Natural killer cell (primary cell): ENCODE measurements around the gene PCDH17. TPM values are rescaled to one million over a fixed set of nuclear protein-coding genes. Genes with fewer than 3 reads are reported as not detected.

Experiments used
- ATAC-seq, 3 donors: fragments of 150-1000 bp in 2 of 3; fragments of 200-7000 bp in 1 of 3; cut with Tn5 transposase; 1 replicate in 1 of 3; 2 replicates in 2 of 3; pipeline ENCODE4 v1.10.0; 2021; ENCODE audit warnings: mild to moderate bottlenecking in 2 of 3, moderate library complexity in 2 of 3
- DNase-seq, 2 donors: peaks; one replicate each; pipeline versions ENCODE4 v3.0.0 to v3.0.0-alpha.2; 2013 to 2021; ENCODE audit warnings: mixed read lengths in 1 of 2
- H3K27ac ChIP-seq: one replicate; pipeline ENCODE4 v1.5.1; 2013; ENCODE audit warnings: mild to moderate bottlenecking, low read length
- H3K27me3 ChIP-seq: one replicate; pipeline ENCODE4 v1.6.1; 2013; ENCODE audit warnings: low read length; ENCODE audit not compliant: control insufficient read depth, insufficient read depth
- H3K36me3 ChIP-seq: one replicate; pipeline ENCODE4 v1.6.1; 2013; ENCODE audit warnings: low read length; ENCODE audit not compliant: control insufficient read depth, insufficient read depth
- H3K4me1 ChIP-seq: one replicate; pipeline ENCODE4 v1.6.1; 2013; ENCODE audit warnings: low read length; ENCODE audit not compliant: control insufficient read depth, insufficient read depth
- H3K4me3 ChIP-seq: one replicate; pipeline ENCODE4 v1.5.1; 2013; ENCODE audit warnings: low read length
- H3K9me3 ChIP-seq: one replicate; pipeline ENCODE4 v1.6.1; 2013; ENCODE audit warnings: low read length; ENCODE audit not compliant: control insufficient read depth, insufficient read depth
- H3K27ac Mint-ChIP-seq, 2 donors: one replicate each; pipeline ENCODE4 v1.8.0; 2022; ENCODE audit warnings: mild to moderate bottlenecking in 2 of 2, mixed read lengths in 2 of 2, moderate library complexity in 1 of 2
- H3K27me3 Mint-ChIP-seq, 2 donors: one replicate each; pipeline ENCODE4 v1.8.0; 2022; ENCODE audit warnings: low read depth in 2 of 2, mixed read lengths in 2 of 2
- H3K36me3 Mint-ChIP-seq: one replicate; pipeline ENCODE4 v1.8.0; 2022; ENCODE audit warnings: mixed read lengths
- H3K4me1 Mint-ChIP-seq, 2 donors: one replicate each; pipeline ENCODE4 v1.8.0; 2022; ENCODE audit warnings: mixed read lengths in 2 of 2
- H3K4me3 Mint-ChIP-seq: one replicate; pipeline ENCODE4 v1.8.0; 2022; ENCODE audit warnings: mild to moderate bottlenecking, moderate library complexity, mixed read lengths
- H3K9me3 Mint-ChIP-seq, 2 donors: one replicate each; pipeline ENCODE4 v1.8.0; 2022; ENCODE audit warnings: mixed read lengths in 2 of 2
- CTCF ChIP-seq: fragments of 200-600 bp; IDR thresholded peaks from one replicate; pipeline ENCODE4 v1.8.0; 2022; ENCODE audit warnings: antibody characterized with exemption
- WGBS: methylation state at CpG from one replicate; pipeline ENCODE4 v1.1.7; 2013; ENCODE audit warnings: missing lambda C conversion rate; ENCODE audit not compliant: insufficient coverage; 5-methylcytosine and 5-hydroxymethylcytosine counted together
- intact Hi-C: fragments of 100-400 bp; cut with micrococcal nuclease; formaldehyde crosslinking; loops from one replicate; pipeline ENCODE4 v1.14.2; 2022
- total RNA-seq, 4 donors: library from RNA; stranded (reverse); fragments of 120-200 nt in 1 of 4; gene quantifications; one replicate each; pipeline versions ENCODE4 v1.2.3 to v1.2.4, GENCODE V29; 2013 to 2022

Gene PCDH17
- total RNA-seq, 3 donors from 2014 or later (not counting 1 experiment from before 2014, with no cell fraction given) = not detected

DNA sequence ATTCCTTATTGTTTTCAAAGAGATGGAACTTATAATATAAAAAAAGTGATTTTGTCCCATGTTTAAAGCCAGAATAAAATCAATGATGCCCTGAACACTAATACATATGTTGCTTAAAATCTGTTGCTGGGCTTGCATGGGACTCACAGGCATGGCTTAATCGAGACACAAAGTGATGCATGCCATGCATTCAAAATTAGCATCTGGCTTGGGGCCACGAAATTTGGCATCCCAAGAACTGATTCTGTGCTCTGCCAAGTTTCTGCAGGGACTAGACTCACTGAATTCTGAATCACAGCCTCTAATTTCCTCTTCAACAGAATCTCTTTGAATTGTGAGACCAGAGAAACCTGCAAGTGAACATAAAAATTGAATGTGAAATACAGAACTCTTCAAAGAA, 109.2 kb downstream of the PCDH17 start:
- no peaks in the 10 kb centered on the region for H3K27me3 ChIP-seq
- ATAC-seq (no peak), DNase-seq (no peak)
- H3K27ac ChIP-seq = no peak overlapping the region
- H3K4me1 ChIP-seq = no peaks in the 10 kb centered on the region
- intact Hi-C loops = loop anchor here (10.0 kb wide), 1 partner anchor 256 kb away; no protein-coding TSS in a partner anchor
- H3K4me3 ChIP-seq = no peak overlapping the region
- no peaks in the 10 kb centered on the region for H3K36me3 ChIP-seq
- no peaks in the 10 kb centered on the region for H3K27me3 Mint-ChIP-seq
- no peak overlapping the region for H3K4me3 Mint-ChIP-seq
- 61% methylated on average over 2 of the region's 2 CpGs for WGBS
- peaks cover 2 to 8% of the 10 kb centered on the region in 2 donors for H3K9me3 Mint-ChIP-seq
- no peaks in the 10 kb centered on the region for H3K36me3 Mint-ChIP-seq
- H3K4me1 Mint-ChIP-seq = no peaks in the 10 kb centered on the region
- no peak for TF ChIP-seq CTCF
- H3K27ac Mint-ChIP-seq = no peak overlapping the region
- peaks cover 5% of the 10 kb centered on the region for H3K9me3 ChIP-seq

- Mint-ChIP-seq H3K27me3 (no peaks in the 10 kb centered on the region), H3K4me1 (no peaks in the 10 kb centered on the region), H3K27ac (no peak overlapping the region), H3K9me3 (peaks cover 12 to 28% of the 10 kb centered on the region in 2 donors), H3K4me3 (no peak overlapping the region), H3K36me3 (no peaks in the 10 kb centered on the region)
- Histone ChIP-seq H3K4me3 (no peak overlapping the region), H3K4me1 (no peaks in the 10 kb centered on the region), H3K9me3 (no peaks in the 10 kb centered on the region), H3K36me3 (no peaks in the 10 kb centered on the region), H3K27me3 (no peaks in the 10 kb centered on the region), H3K27ac (no peak overlapping the region)
- no peak for ATAC-seq
- intact Hi-C loops = loop anchor here (10.0 kb wide), 1 partner anchor 263 kb away; no protein-coding TSS in a partner anchor
- no peak for DNase-seq
- TF ChIP-seq CTCF = no peak
- 100% methylated on average over 2 of the region's 3 CpGs for WGBS
These were observed 116.6 kb downstream of the PCDH17 start for GRCh38 chr13:57748096-57748495.

DNA sequence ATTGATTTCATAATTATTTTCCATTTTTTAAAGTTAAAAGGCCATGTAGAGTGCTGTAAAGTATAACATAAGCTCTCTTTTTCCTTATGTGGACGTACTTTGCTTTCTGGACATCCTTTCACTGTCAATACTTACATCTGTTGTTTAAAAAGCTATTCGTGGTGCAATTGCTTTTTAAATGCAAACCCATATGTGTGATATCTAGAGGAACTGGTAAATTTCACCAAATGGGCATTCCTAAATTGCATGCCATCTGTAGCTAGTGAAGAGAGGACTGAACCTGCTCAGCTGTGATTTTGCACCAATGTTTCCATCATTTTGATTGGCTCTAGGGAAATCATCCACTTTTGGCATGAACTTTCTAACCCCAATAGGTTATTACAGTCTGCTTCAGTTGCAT, 129.4 kb downstream of the PCDH17 start:
- Histone ChIP-seq H3K9me3 (no peaks in the 10 kb centered on the region), H3K4me3 (no peak overlapping the region), H3K27ac (no peak overlapping the region), H3K4me1 (no peaks in the 10 kb centered on the region), H3K36me3 (no peaks in the 10 kb centered on the region), H3K27me3 (no peaks in the 10 kb centered on the region)
- DNase-seq = no peak
- peaks cover 27% of the 10 kb centered on the region for H3K36me3 Mint-ChIP-seq
- ATAC-seq = no peak
- no peak overlapping the region for H3K27ac Mint-ChIP-seq
- H3K4me1 Mint-ChIP-seq = no peaks in the 10 kb centered on the region
- WGBS = 50% methylated on average over 1 of the region's 2 CpGs
- H3K27me3 Mint-ChIP-seq = no peaks in the 10 kb centered on the region
- no peak for TF ChIP-seq CTCF
- intact Hi-C loops = no loop called here
- H3K4me3 Mint-ChIP-seq = no peak overlapping the region
- H3K9me3 Mint-ChIP-seq = peaks cover 9 to 14% of the 10 kb centered on the region in 2 donors

DNA sequence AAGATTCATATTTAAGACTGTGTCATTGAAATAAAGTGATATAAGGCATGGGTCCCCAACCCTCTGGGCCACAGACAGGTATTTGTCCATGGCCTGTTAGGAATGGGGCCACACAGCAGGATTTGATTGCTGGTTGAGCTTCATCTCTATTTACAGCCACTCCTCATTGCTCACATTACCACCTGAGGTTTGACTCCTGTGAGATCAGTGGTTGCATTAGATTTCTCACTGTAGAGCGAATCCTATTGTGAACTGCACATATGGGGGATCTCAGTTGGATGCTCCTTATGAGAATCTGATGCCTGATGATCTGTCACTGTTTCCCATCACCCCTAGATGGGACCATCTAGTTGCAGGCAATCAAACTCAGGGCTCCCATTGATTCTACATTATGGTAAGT, 132.1 kb downstream of the PCDH17 start:
- no peaks in the 10 kb centered on the region for H3K4me1 Mint-ChIP-seq

More for the DNA sequence above, 132.1 kb downstream of the PCDH17 start:
- Histone ChIP-seq H3K27me3 (no peaks in the 10 kb centered on the region), H3K27ac (no peak overlapping the region), H3K4me1 (no peaks in the 10 kb centered on the region), H3K4me3 (no peak overlapping the region), H3K9me3 (no peaks in the 10 kb centered on the region), H3K36me3 (no peaks in the 10 kb centered on the region)
- Mint-ChIP-seq H3K36me3 (peaks cover 25% of the 10 kb centered on the region), H3K9me3 (peaks cover 16 to 18% of the 10 kb centered on the region in 2 donors), H3K27me3 (no peaks in the 10 kb centered on the region), H3K4me3 (no peak overlapping the region), H3K27ac (no peak overlapping the region)
- no peak for ATAC-seq
- intact Hi-C loops = no loop called here
- DNase-seq = no peak
- 17% methylated on average over 1 of the region's 1 CpG for WGBS
- TF ChIP-seq CTCF = no peak
